ENCODE results near the gene PAX9.

The PAX9 gene

GRCh38 chr14:36661506-36662257 is at the start of gene PAX9:
Gene PAX9, plus strand, starts transcription at chr14:36661860. Its CDS starts 230 bp downstream, at chr14:36662090.
- DNase-seq = no peak

GRCh38 chr14:36617824-36618223 is 43.8 kb upstream of the PAX9 start:
- DNase-seq = no peak

GRCh38 chr14:36618641-36619040 is 43.0 kb upstream of the PAX9 start:
- DNase-seq = no peak

- no peak for DNase-seq
These were observed 42.5 kb upstream of the PAX9 start for GRCh38 chr14:36619131-36619530.

- DNase-seq = no peak
These were observed 41.8 kb upstream of the PAX9 start for GRCh38 chr14:36619853-36620252.

GRCh38 chr14:36625014-36625413 is 36.6 kb upstream of the PAX9 start:
- DNase-seq = no peak

- DNase-seq = no peak
These were observed 36.2 kb upstream of the PAX9 start for GRCh38 chr14:36625436-36625835.

- DNase-seq = no peak
These were observed 35.5 kb upstream of the PAX9 start for GRCh38 chr14:36626151-36626550.

- no peak for DNase-seq
These were observed 33.7 kb upstream of the PAX9 start for GRCh38 chr14:36627981-36628380.

GRCh38 chr14:36633580-36633979 is 28.1 kb upstream of the PAX9 start:
- DNase-seq = no peak

GRCh38 chr14:36646664-36647416 is 14.8 kb upstream of the PAX9 start:
- DNase-seq = no peak

- DNase-seq = no peak
These were observed 14.2 kb upstream of the PAX9 start for GRCh38 chr14:36647417-36647823.

GRCh38 chr14:36647824-36648753 is 13.6 kb upstream of the PAX9 start:
- DNase-seq = no peak

- no peak for DNase-seq
These were observed 11.6 kb upstream of the PAX9 start for GRCh38 chr14:36649872-36650650.

- DNase-seq = no peak
These were observed 9.0 kb upstream of the PAX9 start for GRCh38 chr14:36652542-36653201.

- DNase-seq = no peak
These were observed 8.2 kb upstream of the PAX9 start for GRCh38 chr14:36653413-36653812.

GRCh38 chr14:36653962-36654793 is 7.5 kb upstream of the PAX9 start:
- DNase-seq = no peak

GRCh38 chr14:36654794-36655381 is 6.8 kb upstream of the PAX9 start:
- no peak for DNase-seq

GRCh38 chr14:36655571-36655962 is 6.1 kb upstream of the PAX9 start:
- no peak for DNase-seq

GRCh38 chr14:36655963-36656686 is 5.5 kb upstream of the PAX9 start:
- DNase-seq = no peak

Measured in bone marrow (tissue), 2 donors.